OCI-LY3 (cell line): ENCODE results near the gene KLRK1.
"Not testable (repeated sequence)": the region's sequence is repeated elsewhere in the genome, so short reads cannot be mapped to it uniquely, and the experiment has no call there.

Source experiments
- H2AFZ ChIP-seq: fragments of 200-600, 300-600 bp; shearing (Covaris generic); 2 replicates; pipeline ENCODE4 v1.6.0; 2014; ENCODE audit warnings: antibody characterized with exemption, low read depth, low read length
- H3K27ac ChIP-seq: fragments of 200-600, 300-600 bp; sonication (generic); 2 replicates; pipeline ENCODE4 v1.5.1; 2014; ENCODE audit warnings: mild to moderate bottlenecking, low read length, moderate library complexity, mixed read lengths
- H3K27me3 ChIP-seq: fragments of 200-600, 300-600 bp; sonication (generic); 2 replicates; pipeline ENCODE4 v1.6.1; 2014; ENCODE audit warnings: low read depth, low read length, mixed read lengths
- H3K36me3 ChIP-seq: fragments of 200-600, 300-600 bp; sonication (generic); replicated peaks from 2 replicates; pipeline ENCODE3; 2014; ENCODE audit warnings: low read depth, low read length, mixed read lengths
- H3K4me1 ChIP-seq: fragments of 300-600, 200-600 bp; sonication (generic); 2 replicates; pipeline ENCODE4 v1.6.1; 2014; ENCODE audit warnings: low read length, mixed read lengths
- H3K4me2 ChIP-seq: fragments of 200-600, 300-600 bp; sonication (generic); 2 replicates; pipeline ENCODE4 v1.6.1; 2014; ENCODE audit warnings: low read length, mixed read lengths
- H3K4me3 ChIP-seq: fragments of 300-600, 200-600 bp; sonication (generic); 2 replicates; pipeline ENCODE4 v1.5.1; 2014; ENCODE audit warnings: antibody characterized with exemption, mild to moderate bottlenecking, low read length, moderate library complexity
- H3K79me2 ChIP-seq: fragments of 300-600, 200-600 bp; shearing (Covaris generic); 2 replicates; pipeline ENCODE4 v1.6.1; 2014; ENCODE audit warnings: mild to moderate bottlenecking, low read length, mixed read lengths
- H3K9ac ChIP-seq: fragments of 300-600, 200-600 bp; shearing (Covaris generic); 2 replicates; pipeline ENCODE4 v1.6.0; 2014; ENCODE audit warnings: mild to moderate bottlenecking, low read length, moderate library complexity
- H3K9me3 ChIP-seq: fragments of 200-600, 300-600 bp; shearing (Covaris generic); 2 replicates; pipeline ENCODE4 v1.6.1; 2014; ENCODE audit warnings: low read length, mixed read lengths; ENCODE audit not compliant: insufficient read depth
- H4K20me1 ChIP-seq: fragments of 200-600, 300-600 bp; sonication (generic); 2 replicates; pipeline ENCODE4 v1.6.1; 2016; ENCODE audit warnings: low read length, mixed read lengths; ENCODE audit not compliant: insufficient read depth
- CTCF ChIP-seq: fragments of 200-600, 300-600 bp; sonication (generic); IDR thresholded peaks from 2 replicates; pipeline ENCODE4 v1.5.1; 2014; ENCODE audit warnings: antibody characterized with exemption, low read length, low read depth
- EZH2phosphoT487 ChIP-seq: fragments of 200-600 bp; shearing (Covaris generic); IDR thresholded peaks from 2 replicates; pipeline ENCODE4 v1.6.1; 2018; ENCODE audit warnings: antibody characterized with exemption, mixed run types, low read depth

The KLRK1 gene

DNA sequence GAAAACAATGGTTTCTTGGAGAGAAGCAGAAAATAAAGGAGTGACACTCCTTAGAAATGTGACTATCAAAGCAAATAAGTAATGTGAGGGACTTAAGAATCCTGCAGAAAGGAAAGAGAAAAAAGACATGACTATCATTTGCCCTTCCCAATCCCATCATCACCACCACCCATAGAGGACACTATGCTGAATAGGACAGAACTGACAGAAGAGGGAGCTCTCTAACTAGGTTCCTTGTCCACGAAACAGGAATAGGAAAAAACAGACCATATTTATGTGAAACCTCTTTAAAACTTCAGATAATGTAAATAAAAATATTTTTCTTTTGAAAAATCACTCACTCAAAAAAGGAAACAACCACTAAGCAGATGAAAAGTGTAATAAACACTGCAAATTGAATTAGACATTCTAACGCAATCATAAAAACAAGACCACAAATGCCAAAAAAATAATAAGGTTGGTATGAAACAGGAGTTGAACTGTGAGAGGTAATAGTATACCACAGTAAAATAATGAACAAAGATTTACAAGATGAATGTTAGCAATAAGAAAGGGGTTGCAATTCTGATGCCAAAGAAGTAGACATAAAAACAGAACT, 58.1 kb downstream of the KLRK1 start:
- peak overlapping the region; percentile 25; the same call in 1 of the 2 replicates for H3K4me2 ChIP-seq
- H3K4me3 ChIP-seq: no peak overlapping the region
- H3K4me1 ChIP-seq: peaks cover 6% of the 10 kb centered on the region; the same call in 1 of the 2 replicates
- H2AFZ ChIP-seq: no peak overlapping the region
- TF ChIP-seq EZH2phosphoT487: no peak
- peak; percentile 91 for TF ChIP-seq CTCF
- no peaks in the 10 kb centered on the region for H3K9me3 ChIP-seq
- no peaks in the 10 kb centered on the region for H3K36me3 ChIP-seq
- H3K27me3 ChIP-seq: peaks cover 4% of the 10 kb centered on the region; the same call in 1 of the 2 replicates
- no peak overlapping the region for H3K27ac ChIP-seq
- H3K9ac ChIP-seq: no peak overlapping the region
- H4K20me1 ChIP-seq: no peaks in the 10 kb centered on the region
- H3K79me2 ChIP-seq: no peaks in the 10 kb centered on the region

DNA sequence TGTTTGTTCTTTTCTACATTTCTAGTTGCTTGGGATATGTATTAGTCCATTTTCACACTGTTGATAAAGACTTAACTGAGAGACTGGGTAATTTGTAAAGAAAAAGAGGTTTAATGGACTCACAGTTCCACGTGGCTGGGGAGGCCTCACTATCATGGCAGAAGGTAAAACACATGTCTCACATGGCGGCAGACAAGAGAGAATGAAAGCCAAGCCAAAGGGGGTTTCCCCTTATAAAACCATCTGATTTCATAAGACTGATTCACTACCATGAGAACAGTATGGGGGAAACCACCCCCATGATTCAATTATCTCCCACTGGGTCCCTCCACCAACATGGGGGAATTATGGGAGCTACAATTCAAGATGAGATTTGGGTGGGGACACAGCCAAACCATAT, 61.1 kb downstream of the KLRK1 start:
- not testable (repeated sequence) for H3K9me3 ChIP-seq

More for the DNA sequence above, 61.1 kb downstream of the KLRK1 start:
- H3K27ac ChIP-seq, H3K27me3 ChIP-seq, H3K79me2 ChIP-seq, H3K36me3 ChIP-seq, H3K4me1 ChIP-seq, H3K4me2 ChIP-seq, H3K9ac ChIP-seq, H4K20me1 ChIP-seq, H2AFZ ChIP-seq, H3K4me3 ChIP-seq: not testable (repeated sequence)
